ENCODE data around the gene CRYM. TPM values are rescaled to one million over a fixed set of nuclear protein-coding genes. Genes with fewer than 3 reads are reported as not detected.

CRYM gene
- total RNA-seq, 1 experiment from 2014 or later, result 12.9 TPM

- TF ChIP-seq RORB (CRISPR knock-in tag; IDR thresholded peaks at IDR 0.05), result no peak
- TF ChIP-seq CREB1 (CRISPR knock-in tag; IDR thresholded peaks at IDR 0.05), result no peak
- no peak for TF ChIP-seq MAX (CRISPR knock-in tag; IDR thresholded peaks at IDR 0.05)
- no peak for TF ChIP-seq FOXJ3 (CRISPR knock-in tag; IDR thresholded peaks at IDR 0.05; ENCODE audit: borderline replicate concordance)
These were observed 49.7 kb downstream of the CRYM start (continued) for GRCh38 chr16:21228361-21228872.

DNA sequence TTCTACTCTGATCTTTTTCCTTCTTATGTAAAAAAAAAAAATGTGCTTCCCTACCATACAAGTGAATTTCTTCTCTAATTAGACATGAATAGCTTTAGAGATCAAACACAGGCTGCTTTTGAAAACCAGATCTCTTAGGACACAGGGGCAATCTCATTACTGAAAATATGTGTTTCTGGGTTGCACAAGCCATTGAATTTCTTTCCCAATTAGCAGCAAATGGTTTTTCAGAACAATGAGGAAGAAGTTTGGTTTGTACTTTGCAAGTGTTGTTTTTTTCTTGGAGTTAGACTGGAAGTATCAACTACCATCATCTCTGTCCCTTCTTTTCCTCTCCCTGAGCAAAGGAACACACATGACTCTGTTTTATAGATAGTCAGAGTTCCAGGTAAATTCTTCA is 50.2 kb downstream of the CRYM start:
- ATAC-seq (no peak), DNase-seq (ENCODE audit: low spot score) (no peak)
- Mint-ChIP-seq H3K9me3 (no peaks in the 10 kb centered on the region), H3K4me3 (no peak overlapping the region), H3K4me1 (peaks cover 30% of the 10 kb centered on the region), H3K36me3 (no peaks in the 10 kb centered on the region; the same call in 1 of the 2 replicates), H3K27me3 (ENCODE audit: low read depth) (peaks cover 10% of the 10 kb centered on the region), H3K27ac (no peak overlapping the region)
- TF ChIP-seq NFATC4 (CRISPR knock-in tag; IDR thresholded peaks at IDR 0.05) (no peak), EMX1 (CRISPR knock-in tag; IDR thresholded peaks at IDR 0.05) (no peak), JUN (CRISPR knock-in tag; IDR thresholded peaks at IDR 0.05) (no peak), SMAD4 (CRISPR knock-in tag; IDR thresholded peaks at IDR 0.05) (no peak), ZSCAN18 (CRISPR knock-in tag; IDR thresholded peaks at IDR 0.05) (no peak), RELA (CRISPR knock-in tag; IDR thresholded peaks at IDR 0.05; ENCODE audit: borderline replicate concordance) (no peak), NFYB (CRISPR knock-in tag; conservative IDR thresholded peaks at IDR 0.05; ENCODE audit: low read depth) (no peak), ESRRA (CRISPR knock-in tag; IDR thresholded peaks at IDR 0.05; ENCODE audit: borderline replicate concordance) (no peak), ZNF423 (CRISPR knock-in tag; IDR thresholded peaks at IDR 0.05) (no peak)
- TF ChIP-seq, protein P1, sequence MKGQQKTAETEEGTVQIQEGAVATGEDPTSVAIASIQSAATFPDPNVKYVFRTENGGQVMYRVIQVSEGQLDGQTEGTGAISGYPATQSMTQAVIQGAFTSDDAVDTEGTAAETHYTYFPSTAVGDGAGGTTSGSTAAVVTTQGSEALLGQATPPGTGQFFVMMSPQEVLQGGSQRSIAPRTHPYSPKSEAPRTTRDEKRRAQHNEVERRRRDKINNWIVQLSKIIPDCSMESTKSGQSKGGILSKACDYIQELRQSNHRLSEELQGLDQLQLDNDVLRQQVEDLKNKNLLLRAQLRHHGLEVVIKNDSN (CRISPR knock-in tag; IDR thresholded peaks at IDR 0.05), result no peak
- TF ChIP-seq, protein P2, sequence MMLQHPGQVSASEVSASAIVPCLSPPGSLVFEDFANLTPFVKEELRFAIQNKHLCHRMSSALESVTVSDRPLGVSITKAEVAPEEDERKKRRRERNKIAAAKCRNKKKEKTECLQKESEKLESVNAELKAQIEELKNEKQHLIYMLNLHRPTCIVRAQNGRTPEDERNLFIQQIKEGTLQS (CRISPR knock-in tag; conservative IDR thresholded peaks at IDR 0.05), result no peak
- TF ChIP-seq, protein P3, sequence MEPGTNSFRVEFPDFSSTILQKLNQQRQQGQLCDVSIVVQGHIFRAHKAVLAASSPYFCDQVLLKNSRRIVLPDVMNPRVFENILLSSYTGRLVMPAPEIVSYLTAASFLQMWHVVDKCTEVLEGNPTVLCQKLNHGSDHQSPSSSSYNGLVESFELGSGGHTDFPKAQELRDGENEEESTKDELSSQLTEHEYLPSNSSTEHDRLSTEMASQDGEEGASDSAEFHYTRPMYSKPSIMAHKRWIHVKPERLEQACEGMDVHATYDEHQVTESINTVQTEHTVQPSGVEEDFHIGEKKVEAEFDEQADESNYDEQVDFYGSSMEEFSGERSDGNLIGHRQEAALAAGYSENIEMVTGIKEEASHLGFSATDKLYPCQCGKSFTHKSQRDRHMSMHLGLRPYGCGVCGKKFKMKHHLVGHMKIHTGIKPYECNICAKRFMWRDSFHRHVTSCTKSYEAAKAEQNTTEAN (CRISPR knock-in tag; IDR thresholded peaks at IDR 0.05), result no peak
- TF ChIP-seq, protein P4, sequence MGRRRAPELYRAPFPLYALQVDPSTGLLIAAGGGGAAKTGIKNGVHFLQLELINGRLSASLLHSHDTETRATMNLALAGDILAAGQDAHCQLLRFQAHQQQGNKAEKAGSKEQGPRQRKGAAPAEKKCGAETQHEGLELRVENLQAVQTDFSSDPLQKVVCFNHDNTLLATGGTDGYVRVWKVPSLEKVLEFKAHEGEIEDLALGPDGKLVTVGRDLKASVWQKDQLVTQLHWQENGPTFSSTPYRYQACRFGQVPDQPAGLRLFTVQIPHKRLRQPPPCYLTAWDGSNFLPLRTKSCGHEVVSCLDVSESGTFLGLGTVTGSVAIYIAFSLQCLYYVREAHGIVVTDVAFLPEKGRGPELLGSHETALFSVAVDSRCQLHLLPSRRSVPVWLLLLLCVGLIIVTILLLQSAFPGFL (CRISPR knock-in tag; IDR thresholded peaks at IDR 0.05; ENCODE audit: borderline replicate concordance), result no peak
- TF ChIP-seq, protein P5, sequence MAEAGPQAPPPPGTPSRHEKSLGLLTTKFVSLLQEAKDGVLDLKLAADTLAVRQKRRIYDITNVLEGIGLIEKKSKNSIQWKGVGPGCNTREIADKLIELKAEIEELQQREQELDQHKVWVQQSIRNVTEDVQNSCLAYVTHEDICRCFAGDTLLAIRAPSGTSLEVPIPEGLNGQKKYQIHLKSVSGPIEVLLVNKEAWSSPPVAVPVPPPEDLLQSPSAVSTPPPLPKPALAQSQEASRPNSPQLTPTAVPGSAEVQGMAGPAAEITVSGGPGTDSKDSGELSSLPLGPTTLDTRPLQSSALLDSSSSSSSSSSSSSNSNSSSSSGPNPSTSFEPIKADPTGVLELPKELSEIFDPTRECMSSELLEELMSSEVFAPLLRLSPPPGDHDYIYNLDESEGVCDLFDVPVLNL (CRISPR knock-in tag; IDR thresholded peaks at IDR 0.05; ENCODE audit: borderline replicate concordance, low read depth), result no peak
- TF ChIP-seq, protein P6, sequence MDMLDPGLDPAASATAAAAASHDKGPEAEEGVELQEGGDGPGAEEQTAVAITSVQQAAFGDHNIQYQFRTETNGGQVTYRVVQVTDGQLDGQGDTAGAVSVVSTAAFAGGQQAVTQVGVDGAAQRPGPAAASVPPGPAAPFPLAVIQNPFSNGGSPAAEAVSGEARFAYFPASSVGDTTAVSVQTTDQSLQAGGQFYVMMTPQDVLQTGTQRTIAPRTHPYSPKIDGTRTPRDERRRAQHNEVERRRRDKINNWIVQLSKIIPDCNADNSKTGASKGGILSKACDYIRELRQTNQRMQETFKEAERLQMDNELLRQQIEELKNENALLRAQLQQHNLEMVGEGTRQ (CRISPR knock-in tag; IDR thresholded peaks at IDR 0.05), result no peak
- ChIA-PET CTCF (interaction anchor here (0.5 to 1.4 kb wide), 3 partner anchors 40 to 52 kb away, joined by 3 to 4 read pairs (median 3); no protein-coding TSS in a partner anchor), POLR2A (no interaction called here)

Data from WTC11 (cell line).